ENCODE data around the gene OSER1.
"Not testable (repeated sequence)": the region's sequence is repeated elsewhere in the genome, so short reads cannot be mapped to it uniquely, and the experiment has no call there.

Gene OSER1

DNA sequence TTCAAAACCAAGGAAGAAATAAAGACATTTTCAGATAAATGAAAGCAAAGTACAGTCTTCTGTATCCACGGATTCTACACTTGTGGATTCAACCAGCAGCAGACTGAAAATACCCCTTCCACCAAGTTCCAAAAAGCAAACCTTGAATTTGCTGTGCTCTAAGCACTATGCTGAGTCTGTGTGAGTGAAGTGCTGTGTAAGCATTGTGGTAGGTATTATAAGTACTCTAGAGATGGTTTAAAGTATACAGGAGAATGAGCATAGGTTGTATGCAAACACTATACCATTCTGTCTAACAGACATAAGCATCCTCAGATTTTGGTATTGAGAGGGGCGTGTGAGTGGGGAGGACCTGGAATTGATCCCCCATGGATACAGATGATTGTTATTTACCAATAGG lies 9.6 kb downstream of the OSER1 start:
- no peak for TF ChIP-seq ZNF274 (IDR thresholded peaks at IDR 0.05; ENCODE audit: low read depth, low read length)
- H3K4me3 ChIP-seq (ENCODE audit: low read length) = no peak overlapping the region

DNA sequence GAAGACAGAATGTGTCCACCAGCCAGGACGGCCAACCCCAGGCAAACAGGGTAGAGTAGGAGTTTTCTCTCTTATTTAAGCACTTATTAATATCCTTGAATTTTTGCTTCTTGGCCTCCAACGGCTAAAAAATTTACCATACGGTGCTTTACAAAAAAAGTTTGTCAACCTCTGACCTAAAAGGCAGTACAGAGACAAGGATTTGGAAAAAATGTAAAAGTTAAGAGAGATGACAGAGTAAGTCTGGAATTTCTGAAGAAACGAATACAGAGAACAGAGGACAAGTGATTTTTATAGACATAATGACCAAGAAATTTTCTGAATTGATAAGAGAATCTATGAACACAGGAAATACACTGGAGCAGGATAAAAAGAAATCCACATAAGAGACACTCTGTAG lies 10.2 kb downstream of the OSER1 start:
- no peak for TF ChIP-seq ZNF274 (IDR thresholded peaks at IDR 0.05; ENCODE audit: low read depth, low read length)
- H3K4me3 ChIP-seq (ENCODE audit: low read length) = no peak overlapping the region

DNA sequence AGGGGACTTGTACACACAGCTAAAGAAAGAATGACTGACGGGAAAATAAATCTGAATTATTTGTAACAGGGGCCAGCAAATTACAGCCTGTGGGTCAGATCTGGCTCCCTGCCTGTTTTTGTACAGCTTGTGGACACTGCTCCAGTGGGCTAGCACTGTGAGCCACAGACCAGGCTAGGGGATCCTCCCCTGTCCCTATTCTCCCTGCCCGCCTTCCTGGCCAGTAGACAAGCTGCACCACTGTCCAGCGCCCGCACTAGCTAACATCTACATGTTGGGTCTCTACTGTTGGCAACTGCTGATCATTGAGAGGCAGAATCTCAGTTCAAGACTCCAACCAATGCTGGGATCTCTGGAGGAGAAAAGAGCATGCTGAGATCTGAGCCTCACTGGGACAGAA lies 10.7 kb downstream of the OSER1 start:
- no peak for TF ChIP-seq ZNF274 (IDR thresholded peaks at IDR 0.05; ENCODE audit: low read depth, low read length)
- H3K4me3 ChIP-seq (ENCODE audit: low read length) = no peak overlapping the region

DNA sequence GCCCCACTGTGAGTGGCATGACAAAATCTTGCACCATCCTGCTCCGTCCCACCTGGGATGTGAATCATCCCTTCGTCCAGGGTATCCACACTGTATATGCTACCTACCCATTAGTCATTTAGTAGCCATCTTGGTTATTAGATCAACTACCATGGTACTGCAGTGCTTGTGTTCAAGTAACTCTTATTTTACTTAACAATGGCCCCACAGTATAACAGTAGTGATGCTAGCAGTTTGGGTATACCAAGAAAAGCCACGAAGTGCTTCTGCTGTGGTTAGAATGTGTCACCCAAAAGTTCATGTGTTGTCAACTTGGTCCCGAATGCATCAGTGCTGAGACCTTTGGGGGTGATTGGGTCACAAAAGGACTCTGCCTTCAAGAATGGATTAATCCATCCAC lies 11.7 kb downstream of the OSER1 start:
- no peak for TF ChIP-seq ZNF274 (IDR thresholded peaks at IDR 0.05; ENCODE audit: low read depth, low read length)

DNA sequence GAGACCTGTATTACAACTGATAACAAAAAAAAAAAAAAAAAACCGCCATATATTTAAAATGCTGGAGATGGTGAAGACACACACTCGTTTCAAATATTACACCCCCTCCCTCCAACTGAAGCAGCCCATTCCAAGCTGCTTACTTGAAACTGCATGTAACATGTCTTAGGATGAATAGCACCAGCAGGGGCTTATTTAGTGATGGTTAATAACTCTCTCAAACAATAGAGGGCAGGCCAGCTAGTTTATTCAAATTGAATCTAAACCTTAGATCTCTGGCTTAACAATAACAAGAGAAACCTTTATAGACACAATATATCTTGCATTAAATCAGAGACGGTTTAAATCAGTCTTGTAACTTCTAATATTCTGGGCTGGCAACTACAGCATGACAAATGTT lies 14.3 kb downstream of the OSER1 start:
- no peak overlapping the region for H3K4me3 ChIP-seq (ENCODE audit: low read length)
- TF ChIP-seq ZNF274 (IDR thresholded peaks at IDR 0.05; ENCODE audit: low read depth, low read length) = no peak

More for the DNA sequence above, 11.7 kb downstream of the OSER1 start:
- no peak overlapping the region for H3K4me3 ChIP-seq (ENCODE audit: low read length)

DNA sequence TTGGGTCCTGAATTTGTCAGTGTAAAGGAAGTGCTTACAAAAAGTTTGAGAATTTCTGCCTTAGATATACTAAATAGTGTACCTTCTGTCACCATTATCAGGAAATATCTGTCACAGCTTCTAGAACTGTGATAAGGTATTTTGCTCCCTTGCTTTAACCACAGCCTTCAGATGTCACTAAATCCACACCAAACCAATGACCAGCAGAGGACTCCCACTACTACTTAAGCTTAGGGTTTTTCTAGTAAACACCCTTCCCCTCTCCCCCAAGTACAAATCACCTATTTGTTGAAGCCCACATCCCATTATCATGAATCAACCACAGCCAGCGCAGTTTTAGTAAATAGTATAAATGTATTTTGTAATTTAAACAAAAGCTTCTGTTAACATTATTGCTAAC lies 15.0 kb downstream of the OSER1 start:
- TF ChIP-seq ZNF274 (IDR thresholded peaks at IDR 0.05; ENCODE audit: low read depth, low read length) = no peak
- H3K4me3 ChIP-seq (ENCODE audit: low read length) = no peak overlapping the region

DNA sequence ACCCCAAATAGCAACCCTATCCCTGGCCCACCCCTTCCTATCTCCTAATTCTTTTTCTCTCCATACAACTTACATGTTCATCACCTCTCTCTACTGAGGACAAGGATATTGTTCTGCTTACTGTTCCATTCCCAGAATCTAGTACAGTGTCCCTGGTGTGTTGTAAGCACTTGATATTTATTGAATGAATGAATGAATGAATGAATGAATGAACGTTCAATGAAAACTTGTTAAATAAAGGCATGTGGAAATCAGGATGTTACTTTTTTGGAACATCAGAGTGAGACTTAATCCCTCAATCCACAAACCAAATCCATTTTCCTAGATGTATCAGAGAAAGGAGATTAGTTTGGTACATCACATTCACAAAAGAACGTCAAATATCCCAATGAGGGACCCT lies 16.8 kb downstream of the OSER1 start:
- H3K4me3 ChIP-seq (ENCODE audit: low read length) = no peak overlapping the region
- no peak for TF ChIP-seq ZNF274 (IDR thresholded peaks at IDR 0.05; ENCODE audit: low read depth, low read length)

DNA sequence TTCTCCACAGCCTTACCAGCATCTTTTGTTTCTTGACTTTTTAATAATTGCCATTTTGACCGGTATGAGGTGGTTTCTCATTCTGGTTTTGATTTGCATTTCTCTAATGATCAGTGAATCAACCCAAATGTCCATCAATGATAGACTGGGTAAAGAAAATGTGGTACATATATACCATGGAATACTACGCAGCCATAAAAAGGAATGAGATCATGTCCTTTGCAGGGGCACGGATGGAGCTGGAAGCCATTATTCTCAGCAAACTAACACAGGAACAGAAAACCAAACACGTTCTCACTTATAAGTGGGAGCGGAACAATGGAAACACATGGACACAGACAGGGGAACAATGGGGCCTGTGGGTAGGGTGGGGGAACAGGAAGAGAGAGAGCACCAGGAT lies 18.9 kb downstream of the OSER1 start:
- H3K4me3 ChIP-seq (ENCODE audit: low read length) = not testable (repeated sequence)

DNA sequence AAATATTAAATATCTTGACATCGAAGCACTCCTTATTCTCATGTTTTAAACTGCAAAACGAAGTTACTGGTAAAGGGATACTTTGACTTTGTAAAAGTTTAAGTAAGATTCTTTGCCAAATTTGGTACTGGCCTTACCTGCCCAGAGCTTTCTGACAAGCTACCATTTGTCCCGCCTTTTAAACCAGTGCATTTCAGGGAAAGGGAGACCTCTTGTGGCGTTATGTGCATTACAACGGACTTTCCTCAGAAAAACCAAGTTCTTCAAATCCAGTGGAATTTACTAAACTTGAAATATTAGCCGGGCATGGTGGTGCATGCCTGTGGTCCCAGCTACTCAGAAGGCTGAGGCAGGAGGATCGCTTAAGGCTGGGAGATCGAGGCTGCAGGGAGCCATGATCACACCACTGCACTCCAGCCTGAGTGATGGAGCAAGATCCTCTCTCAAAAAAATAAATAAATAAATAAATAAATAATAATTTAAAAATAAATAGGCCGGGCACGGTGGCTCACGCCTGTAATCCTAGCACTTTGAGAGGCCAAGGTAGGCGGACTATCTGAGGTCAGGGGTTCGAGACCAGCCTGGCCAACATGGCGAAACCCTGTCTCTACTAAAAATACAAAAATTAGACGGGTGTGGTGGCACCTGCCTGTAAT lies 20.2 kb downstream of the OSER1 start:
- not testable (repeated sequence) for H3K4me3 ChIP-seq (ENCODE audit: low read length)

DNA sequence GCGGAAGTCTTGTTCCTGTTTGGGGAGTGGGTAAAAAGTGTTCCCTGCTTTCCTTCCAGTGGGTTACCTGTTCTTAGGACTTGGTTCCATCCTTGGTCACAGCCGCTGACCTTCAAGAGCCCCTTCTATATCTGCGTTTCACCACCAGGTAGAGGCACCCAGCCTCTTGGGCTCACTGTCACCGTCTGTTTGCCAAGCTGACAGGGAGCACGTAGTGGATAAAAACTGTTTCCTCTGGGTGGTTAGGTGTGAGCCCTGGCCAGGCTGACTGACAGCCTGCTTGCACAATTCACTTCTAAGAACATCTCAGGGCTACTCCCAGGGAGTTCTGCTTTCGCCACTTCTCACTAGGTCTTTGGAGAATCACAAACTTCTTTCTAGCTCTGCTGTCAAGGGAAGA lies 21.8 kb downstream of the OSER1 start:
- no peak overlapping the region for H3K4me3 ChIP-seq (ENCODE audit: low read length)
- no peak for TF ChIP-seq ZNF274 (IDR thresholded peaks at IDR 0.05; ENCODE audit: low read depth, low read length)

DNA sequence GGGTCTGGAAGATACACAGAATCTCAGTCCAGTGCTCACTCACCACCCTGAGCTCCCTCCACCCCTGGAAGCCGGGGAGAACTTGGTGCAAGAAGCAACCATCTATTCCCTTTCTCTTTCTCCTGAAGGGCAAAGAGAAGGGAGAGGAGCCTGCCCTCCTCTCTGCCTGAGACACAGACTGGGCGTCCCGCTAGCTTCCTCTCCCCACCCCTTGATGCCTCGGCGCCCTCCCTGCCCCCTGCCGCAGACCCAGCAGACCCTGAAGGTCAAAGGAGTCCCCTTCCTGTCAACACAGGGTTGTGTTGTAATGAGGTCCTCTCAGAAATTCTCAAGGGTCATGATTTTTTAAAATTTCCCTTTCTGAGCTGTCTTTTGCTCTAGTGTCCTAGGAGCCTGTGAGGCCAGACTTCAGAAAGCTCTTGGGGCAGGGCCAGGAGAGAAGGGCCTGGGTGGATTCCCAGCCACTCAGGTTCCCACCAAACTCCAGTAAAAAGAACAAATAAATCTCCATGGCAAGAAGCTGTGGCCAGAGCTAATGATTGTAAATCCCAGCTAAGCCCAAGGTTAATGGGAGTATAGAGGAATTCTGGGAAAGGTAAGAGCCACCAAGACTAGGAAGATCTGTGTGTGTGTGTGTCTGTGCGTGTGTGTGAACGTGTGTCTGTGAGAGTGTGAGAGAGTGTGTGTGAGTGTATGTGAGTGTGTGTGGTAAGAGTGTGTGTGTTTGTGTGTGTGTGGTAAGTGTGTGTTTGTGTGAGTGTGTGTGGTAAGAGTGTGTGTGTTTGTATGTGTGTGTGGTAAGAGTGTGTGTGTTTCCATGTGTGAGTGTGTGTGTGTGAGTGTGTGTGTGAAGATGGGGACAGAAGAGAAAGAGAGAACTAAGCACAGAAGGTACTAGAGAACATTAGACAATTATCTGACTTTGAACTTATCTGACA lies 22.5 kb downstream of the OSER1 start:
- no peak overlapping the region for H3K4me3 ChIP-seq (ENCODE audit: low read length)

DNA sequence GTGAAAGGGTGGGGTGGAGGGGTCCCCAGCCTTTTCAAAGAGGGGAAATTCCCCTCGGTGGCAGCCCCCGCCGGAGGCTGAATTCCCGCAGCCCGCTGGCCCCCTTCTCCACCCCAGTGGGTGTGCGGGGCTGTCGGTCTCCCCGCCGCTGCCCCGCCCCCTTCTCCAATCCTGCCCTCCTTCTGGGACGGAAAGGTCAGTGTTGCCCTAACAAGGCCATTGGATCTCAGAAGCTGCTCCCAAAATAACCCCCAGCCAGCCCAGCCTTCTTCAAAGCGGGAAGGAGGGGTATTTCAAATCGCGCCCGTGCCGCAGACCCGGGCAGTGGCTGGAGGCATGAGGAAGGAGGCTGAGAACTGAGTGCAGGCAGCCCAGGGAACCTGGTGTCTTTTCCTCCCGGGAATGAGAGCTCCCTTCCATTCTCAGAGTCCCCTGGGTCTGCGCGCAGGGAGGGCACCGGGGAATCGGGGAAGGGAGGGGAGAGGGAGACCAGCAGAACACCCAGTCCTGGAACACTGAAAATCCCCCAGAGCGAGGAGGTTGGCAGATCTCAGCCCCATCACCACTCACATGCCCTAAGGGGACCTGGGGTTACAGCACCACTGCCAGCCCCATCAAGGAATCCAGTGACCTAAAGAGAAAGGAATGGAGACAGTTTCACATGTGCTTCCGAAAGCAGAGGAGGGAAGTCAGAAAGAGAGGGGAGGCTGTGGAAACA lies 23.4 kb downstream of the OSER1 start, which contains the start of gene JPH2:
JPH2 (minus strand) TSS at position 135 of the 718 bp plus-strand sequence. CDS start 483 bp downstream, outside the sequence.
- no peak for TF ChIP-seq ZNF274 (IDR thresholded peaks at IDR 0.05; ENCODE audit: low read depth, low read length)
- no peak within 1 kb of the TSS; the same call in 1 of the 2 replicates for H3K4me3 ChIP-seq (ENCODE audit: low read length)

More for the DNA sequence above, 22.5 kb downstream of the OSER1 start:
- TF ChIP-seq ZNF274 (IDR thresholded peaks at IDR 0.05; ENCODE audit: low read depth, low read length) = no peak

DNA sequence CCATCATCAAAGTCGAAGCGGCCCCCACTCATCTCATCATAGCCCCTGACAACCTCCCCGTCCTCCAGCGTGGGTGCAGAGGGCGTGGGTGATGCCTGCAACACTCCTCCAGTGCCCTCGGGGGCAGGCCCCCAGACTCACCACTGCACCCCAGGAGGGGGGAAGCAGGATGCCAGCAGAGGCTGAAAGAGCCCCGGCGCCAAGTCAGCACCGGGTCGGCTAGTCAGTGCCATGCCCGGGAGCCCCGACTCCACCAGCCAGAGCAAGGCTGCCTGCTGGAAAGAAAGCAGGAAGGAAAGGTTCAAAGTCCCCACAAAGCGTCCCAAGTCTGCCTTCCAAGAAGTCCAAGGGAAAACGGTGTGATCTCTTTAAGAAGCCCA lies 23.9 kb downstream of the OSER1 start:
- TF ChIP-seq ZNF274 (IDR thresholded peaks at IDR 0.05; ENCODE audit: low read depth, low read length) = no peak
- H3K4me3 ChIP-seq (ENCODE audit: low read length) = no peak overlapping the region

DNA sequence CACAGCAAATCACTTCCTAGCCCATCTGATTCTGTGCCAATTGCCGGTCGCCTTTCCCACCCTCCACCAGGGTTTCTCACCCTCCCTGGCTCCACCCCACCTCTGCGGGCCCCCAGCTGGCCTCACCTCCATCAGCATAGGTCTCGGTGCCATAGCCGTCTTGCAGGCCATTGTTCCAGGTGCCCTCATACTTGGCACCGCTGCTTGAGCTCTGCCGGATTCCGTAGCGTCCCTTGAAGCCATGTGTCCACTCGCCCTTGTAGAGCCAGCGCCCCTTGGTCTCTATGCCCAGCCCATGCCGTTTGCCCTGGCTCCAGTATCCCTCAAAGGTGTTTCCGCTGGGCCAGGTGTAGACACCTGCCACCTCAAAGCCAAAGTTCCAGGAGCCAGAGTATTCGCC lies 24.4 kb downstream of the OSER1 start:
- no peak overlapping the region for H3K4me3 ChIP-seq (ENCODE audit: low read length)
- TF ChIP-seq ZNF274 (IDR thresholded peaks at IDR 0.05; ENCODE audit: low read depth, low read length) = no peak

DNA sequence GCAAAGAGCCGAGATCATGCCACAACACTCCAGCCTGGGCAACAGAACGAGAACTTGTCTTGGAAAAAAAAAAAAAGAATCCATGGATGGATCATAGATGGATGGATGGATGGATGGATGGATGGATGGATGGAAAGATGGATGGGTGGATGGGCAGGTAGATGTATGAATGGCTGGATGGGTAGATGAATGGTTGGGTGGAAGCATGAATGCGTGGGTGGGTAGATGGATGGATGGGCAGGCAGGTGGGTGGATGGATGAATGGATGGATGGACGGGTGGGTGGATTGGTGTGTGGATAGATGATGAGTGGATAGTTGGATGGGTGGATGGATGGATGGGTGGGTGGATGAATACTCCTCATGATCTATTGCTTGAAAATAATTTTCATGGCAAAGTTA lies 25.0 kb downstream of the OSER1 start:
- no peak overlapping the region for H3K4me3 ChIP-seq (ENCODE audit: low read length)
- TF ChIP-seq ZNF274 (IDR thresholded peaks at IDR 0.05; ENCODE audit: low read depth, low read length) = no peak

All from GM08714 (cell line).